Breast epithelium (tissue), 4 donors: ENCODE measurements around the gene KHSRP. TPM values are rescaled to one million over a fixed set of nuclear protein-coding genes. Genes with fewer than 3 reads are reported as not detected.

Experiments used
- DNase-seq, 2 donors: peaks; one replicate each; pipeline ENCODE4 v3.0.0-alpha.2; 2019; ENCODE audit warnings: low spot score in 2 of 2
- H3K27ac ChIP-seq, 2 donors: fragments of 200-600 bp; sonication (generic) in 1 of 2; one replicate each; pipeline ENCODE4 v1.5.1; 2016 to 2019; ENCODE audit warnings: mild to moderate bottlenecking in 1 of 2
- H3K27me3 ChIP-seq, 2 donors: fragments of 200-600 bp; sonication (generic) in 1 of 2; one replicate each; pipeline versions ENCODE4 v1.5.1 to v1.6.0; 2017 to 2019; ENCODE audit warnings: control low read depth in 1 of 2, mild to moderate bottlenecking in 1 of 2
- H3K36me3 ChIP-seq: fragments of 200-600 bp; one replicate; pipeline ENCODE4 v1.5.1; 2019
- H3K4me1 ChIP-seq, 2 donors: fragments of 200-600 bp; sonication (generic); one replicate each; pipeline ENCODE4 v1.5.1; 2016 to 2019; ENCODE audit warnings: control low read depth in 1 of 2
- H3K4me3 ChIP-seq, 3 donors: fragments of 200-600 bp; sonication (generic); 1 replicate in 2 of 3; 2 replicates in 1 of 3; pipeline ENCODE4 v1.5.1; 2016 to 2019; ENCODE audit warnings: mild to moderate bottlenecking in 3 of 3, moderate library complexity in 2 of 3
- H3K9me3 ChIP-seq, 2 donors: fragments of 200-600 bp; sonication (generic) in 1 of 2; one replicate each; pipeline ENCODE4 v1.5.1; 2016 to 2019; ENCODE audit warnings: control low read depth in 1 of 2
- POLR2A ChIP-seq: fragments of 450-650 bp; IDR thresholded peaks from one replicate; pipeline ENCODE4 v1.6.1; 2016; ENCODE audit warnings: antibody characterized with exemption, mild to moderate bottlenecking, moderate library complexity
- POLR2AphosphoS5 ChIP-seq, 3 donors: sonication (generic); formaldehyde crosslinking; IDR thresholded peaks; one replicate each; pipeline ENCODE4 v1.6.1; 2017; ENCODE audit warnings: antibody characterized with exemption in 3 of 3
- intact Hi-C: fragments of 100-400 bp; cut with DNase I; formaldehyde crosslinking; loops from one replicate; pipeline ENCODE4 v1.15.1; 2023; ENCODE audit warnings: low total_unique reads
- total RNA-seq, 3 donors: library from RNA; depleted of rRNA; stranded (reverse); fragments of >200 nt; gene quantifications; one replicate each; pipeline ENCODE4 v1.1.0, GENCODE V29; 2016
- TF ChIP-seq, protein P1 (sequence below), 3 donors: fragments of 450-650 bp; IDR thresholded peaks; one replicate each; pipeline ENCODE4 v1.5.1; 2016 to 2017; ENCODE audit warnings: antibody characterized with exemption in 3 of 3, mild to moderate bottlenecking in 3 of 3, moderate library complexity in 3 of 3

KHSRP gene
- total RNA-seq, 3 donors from 2014 or later: 71.4 to 76.1 (median 73.0) TPM

DNA sequence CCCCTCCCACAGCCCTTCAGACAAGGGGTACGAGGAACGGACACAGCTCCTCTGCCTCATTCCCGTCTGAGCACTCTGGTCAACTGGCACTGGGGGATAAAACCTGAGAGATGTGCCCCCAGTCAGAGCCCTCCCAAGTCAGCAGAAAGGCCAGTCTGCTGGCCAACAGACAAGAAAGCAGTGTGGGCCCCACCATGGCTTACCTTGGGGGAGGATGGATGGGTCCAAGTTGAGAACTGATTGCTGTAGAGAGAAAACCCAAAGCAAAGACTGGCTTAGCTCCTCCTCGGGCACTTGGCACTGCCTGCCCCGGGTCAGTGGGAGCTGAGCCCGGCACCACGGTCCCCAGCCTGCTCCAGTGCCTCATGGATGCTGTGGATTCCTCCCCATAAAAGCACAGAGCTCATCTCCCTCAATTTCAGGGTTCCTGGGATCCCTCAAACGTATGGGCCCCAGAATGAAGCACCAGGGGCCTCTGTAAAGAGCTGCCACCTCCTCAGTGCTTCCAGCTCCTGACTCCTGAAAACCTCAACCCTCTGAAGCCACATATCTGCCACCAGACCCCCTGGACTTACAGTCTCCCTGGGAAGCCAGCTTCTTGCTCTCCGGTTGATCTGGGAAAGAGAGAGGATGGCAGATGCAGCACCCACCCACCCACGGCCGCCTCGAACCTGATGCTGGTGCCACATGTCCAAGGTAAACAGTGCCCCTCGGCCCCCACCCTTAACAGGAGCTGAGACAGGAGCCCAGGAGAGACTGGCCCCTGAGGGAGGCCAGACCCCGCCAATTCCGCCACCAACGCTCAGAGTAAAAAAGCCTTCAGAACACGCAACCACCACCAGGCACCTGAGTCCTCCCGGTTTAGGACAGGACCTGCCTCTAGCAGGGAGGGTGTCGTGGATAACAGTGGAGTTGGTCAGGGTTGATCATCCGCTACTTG is 3.3 kb downstream of the KHSRP start:
- H3K27me3 ChIP-seq: no peaks in the 10 kb centered on the region
- H3K9me3 ChIP-seq: no peaks in the 10 kb centered on the region
- H3K27ac ChIP-seq: no peak overlapping the region
- peaks cover 3 to 11% of the 10 kb centered on the region in 2 donors for H3K4me1 ChIP-seq
- H3K4me3 ChIP-seq: peak overlapping the region in 1 of 3 donors; percentile 16
- TF ChIP-seq POLR2A (no peak), POLR2AphosphoS5 (IDR thresholded peaks at IDR 0.05) (no peak)
- TF ChIP-seq, protein P1, sequence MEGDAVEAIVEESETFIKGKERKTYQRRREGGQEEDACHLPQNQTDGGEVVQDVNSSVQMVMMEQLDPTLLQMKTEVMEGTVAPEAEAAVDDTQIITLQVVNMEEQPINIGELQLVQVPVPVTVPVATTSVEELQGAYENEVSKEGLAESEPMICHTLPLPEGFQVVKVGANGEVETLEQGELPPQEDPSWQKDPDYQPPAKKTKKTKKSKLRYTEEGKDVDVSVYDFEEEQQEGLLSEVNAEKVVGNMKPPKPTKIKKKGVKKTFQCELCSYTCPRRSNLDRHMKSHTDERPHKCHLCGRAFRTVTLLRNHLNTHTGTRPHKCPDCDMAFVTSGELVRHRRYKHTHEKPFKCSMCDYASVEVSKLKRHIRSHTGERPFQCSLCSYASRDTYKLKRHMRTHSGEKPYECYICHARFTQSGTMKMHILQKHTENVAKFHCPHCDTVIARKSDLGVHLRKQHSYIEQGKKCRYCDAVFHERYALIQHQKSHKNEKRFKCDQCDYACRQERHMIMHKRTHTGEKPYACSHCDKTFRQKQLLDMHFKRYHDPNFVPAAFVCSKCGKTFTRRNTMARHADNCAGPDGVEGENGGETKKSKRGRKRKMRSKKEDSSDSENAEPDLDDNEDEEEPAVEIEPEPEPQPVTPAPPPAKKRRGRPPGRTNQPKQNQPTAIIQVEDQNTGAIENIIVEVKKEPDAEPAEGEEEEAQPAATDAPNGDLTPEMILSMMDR (IDR thresholded peaks at IDR 0.05): no peak
- intact Hi-C loops: no loop called here
- DNase-seq: no peak
- peaks cover 5% of the 10 kb centered on the region for H3K36me3 ChIP-seq

DNA sequence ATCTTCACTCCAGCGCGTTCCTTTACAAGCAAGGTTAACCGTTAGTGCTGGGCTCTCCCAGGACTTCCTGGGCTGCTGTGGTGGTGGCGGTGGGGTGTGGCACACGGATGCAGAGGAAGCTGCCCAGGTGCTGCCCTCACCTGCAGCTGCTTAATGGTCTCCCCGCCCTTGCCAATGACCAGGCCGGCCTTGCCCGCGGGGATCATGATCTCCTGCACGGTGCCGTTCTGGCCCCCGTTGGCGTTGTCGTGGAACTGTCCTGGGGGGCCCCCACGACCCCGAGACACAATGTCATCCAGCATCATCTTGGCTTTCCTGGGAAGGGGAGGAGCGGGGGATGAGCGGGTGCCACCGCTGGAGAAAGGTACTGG is 6.1 kb downstream of the KHSRP start:
- peaks cover 3 to 11% of the 10 kb centered on the region in 2 donors for H3K4me1 ChIP-seq
- peaks cover 27% of the 10 kb centered on the region for H3K36me3 ChIP-seq
- intact Hi-C loops: no loop called here

GRCh38 chr19:6417713-6418561 is 6.7 kb downstream of the KHSRP start:
- intact Hi-C loops: no loop called here
- no peak overlapping the region for H3K27ac ChIP-seq
- no peak for DNase-seq
- no peak overlapping the region for H3K4me3 ChIP-seq
- TF ChIP-seq, protein P1 (IDR thresholded peaks at IDR 0.05): no peak
- TF ChIP-seq POLR2AphosphoS5 (IDR thresholded peaks at IDR 0.05) (no peak), POLR2A (no peak)
- no peaks in the 10 kb centered on the region for H3K27me3 ChIP-seq
- no peaks in the 10 kb centered on the region for H3K9me3 ChIP-seq
- H3K4me1 ChIP-seq: peaks cover under 1 to 7% of the 10 kb centered on the region in 2 donors
- peaks cover 27% of the 10 kb centered on the region for H3K36me3 ChIP-seq

More for the DNA sequence above, 6.1 kb downstream of the KHSRP start:
- H3K27ac ChIP-seq: no peak overlapping the region
- TF ChIP-seq, protein P1 (IDR thresholded peaks at IDR 0.05): no peak
- TF ChIP-seq POLR2A (no peak), POLR2AphosphoS5 (IDR thresholded peaks at IDR 0.05) (no peak)
- no peaks in the 10 kb centered on the region for H3K27me3 ChIP-seq
- H3K4me3 ChIP-seq: no peak overlapping the region
- no peak for DNase-seq
- H3K9me3 ChIP-seq: no peaks in the 10 kb centered on the region

- Histone ChIP-seq H3K27me3 (no peaks in the 10 kb centered on the region), H3K36me3 (peaks cover 27% of the 10 kb centered on the region), H3K27ac (no peak overlapping the region), H3K4me3 (no peak overlapping the region), H3K4me1 (no peaks in the 10 kb centered on the region), H3K9me3 (no peaks in the 10 kb centered on the region)
- TF ChIP-seq POLR2A (no peak), POLR2AphosphoS5 (IDR thresholded peaks at IDR 0.05) (no peak)
- TF ChIP-seq, protein P1 (IDR thresholded peaks at IDR 0.05): no peak
- intact Hi-C loops: no loop called here
- DNase-seq: no peak
These were observed 7.8 kb downstream of the KHSRP start for GRCh38 chr19:6416658-6417405.
